MV-4-11 (cell line): Measurements from ENCODE around the gene SCN4A.
"Not testable (repeated sequence)": the region's sequence is repeated elsewhere in the genome, so short reads cannot be mapped to it uniquely, and the experiment has no call there.

Experiments used
- DNase-seq: peaks from one replicate; lab custom pipeline; 2025; lab: John Stamatoyannopoulos, UW

The SCN4A gene

DNA sequence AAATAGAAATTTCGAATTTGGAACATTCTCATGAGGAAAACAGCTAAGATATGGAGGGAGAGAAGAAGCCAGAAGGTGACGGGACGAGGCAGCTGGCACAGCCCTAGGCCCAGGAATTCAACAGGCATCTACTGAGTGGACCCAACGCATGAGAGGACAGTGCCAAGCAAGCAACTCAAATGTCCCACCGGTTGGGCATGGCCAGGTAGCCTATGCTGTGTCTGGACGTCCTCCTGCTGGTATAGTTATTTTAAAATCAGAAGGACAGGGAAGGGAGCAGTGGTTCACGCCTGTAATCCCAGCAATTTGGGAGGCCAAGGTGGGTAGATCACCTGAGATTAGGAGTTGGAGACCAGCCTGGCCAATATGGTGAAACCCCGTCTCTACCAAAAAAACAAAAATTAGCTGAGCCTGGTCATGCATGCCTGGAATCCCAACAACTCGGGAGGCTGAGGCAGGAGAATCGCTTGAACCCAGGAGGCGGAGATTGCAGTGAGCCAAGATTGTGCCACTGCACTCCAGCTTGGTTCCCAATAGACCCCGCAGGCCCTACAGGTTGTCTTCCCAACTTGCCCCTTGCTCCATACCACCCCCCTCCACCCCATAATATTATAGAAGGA, 56.0 kb downstream of the SCN4A start:
- DNase-seq, result no peak

- DNase-seq, result peak; percentile 50
Measured at GRCh38 chr17:63915753-63916152, 57.0 kb downstream of the SCN4A start.

DNA sequence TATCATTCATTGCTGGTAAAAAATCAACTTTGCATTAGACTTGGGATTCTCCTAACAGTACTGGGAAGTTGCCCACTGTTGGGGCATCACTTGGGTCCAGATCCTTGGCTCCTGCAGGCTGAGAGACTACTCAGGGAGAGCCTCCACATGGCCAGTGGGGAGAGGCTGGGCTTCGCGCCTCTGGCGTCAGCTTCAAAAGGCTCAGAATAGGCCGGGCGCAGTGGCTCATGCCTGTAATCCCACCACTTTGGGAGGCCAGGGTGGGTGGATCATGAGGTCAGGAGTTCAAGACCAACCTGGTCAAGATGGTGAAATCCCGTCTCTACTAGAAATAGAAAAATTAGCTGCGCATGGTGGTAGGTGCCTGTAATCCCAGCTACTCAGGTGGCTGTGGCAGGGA, 58.2 kb downstream of the SCN4A start:
- DNase-seq, result no peak

- DNase-seq, result peak; percentile 0
Measured at GRCh38 chr17:63911657-63912100, 61.0 kb downstream of the SCN4A start.

DNA sequence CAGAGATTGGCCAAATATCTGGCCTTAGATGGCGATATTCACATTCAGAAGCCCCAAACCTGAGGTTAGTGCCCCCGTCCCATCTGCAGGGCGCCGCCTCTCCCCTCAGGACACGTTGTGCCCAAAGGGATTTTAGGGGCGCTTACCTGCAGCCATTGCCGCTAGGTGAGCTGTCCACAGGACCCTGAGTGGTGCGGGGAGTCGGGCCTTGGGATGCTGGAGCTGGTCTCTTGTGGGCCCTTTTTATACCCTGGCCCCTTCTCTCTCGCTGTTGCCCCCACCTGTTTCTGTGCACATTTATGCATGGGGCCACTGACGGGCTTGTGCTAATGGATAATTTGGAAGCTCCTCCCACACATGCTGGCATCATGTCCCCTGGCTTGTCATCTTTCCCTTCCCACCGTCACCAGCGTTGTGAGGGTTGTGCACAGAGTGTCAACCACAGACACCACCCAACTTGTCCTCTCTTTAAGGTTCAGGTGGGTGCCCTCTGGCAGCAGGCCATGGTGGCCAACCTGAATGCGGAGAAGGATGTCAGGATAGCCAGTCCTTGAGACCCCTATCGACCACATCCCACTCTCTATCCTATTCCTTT, 61.6 kb downstream of the SCN4A start, which contains the start of gene CSHL1:
Gene CSHL1 (minus strand): TSS at position 218 of the 595 bp plus-strand sequence. CDS start 62 bp downstream, at position 156.
- DNase-seq, result no peak

DNA sequence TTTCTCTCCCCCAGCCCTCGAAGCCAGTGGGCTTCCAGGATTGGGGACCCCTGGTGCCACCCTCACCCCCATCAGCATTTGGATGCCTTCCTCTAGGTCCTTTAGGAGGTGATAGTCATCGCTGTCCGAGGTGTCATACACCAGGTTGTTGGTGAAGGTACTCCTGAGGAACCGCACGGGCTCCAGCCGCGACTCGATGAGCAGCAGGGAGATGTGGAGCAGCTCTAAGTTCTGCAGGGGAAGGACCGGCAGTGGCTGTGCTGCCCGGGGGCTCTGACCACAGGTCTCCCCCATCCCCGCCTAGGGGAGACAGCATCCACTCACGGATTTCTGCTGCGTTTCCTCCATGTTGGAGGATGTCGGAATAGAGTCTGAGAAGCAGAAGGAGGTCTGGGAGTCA, 62.6 kb downstream of the SCN4A start:
- DNase-seq, result no peak

DNA sequence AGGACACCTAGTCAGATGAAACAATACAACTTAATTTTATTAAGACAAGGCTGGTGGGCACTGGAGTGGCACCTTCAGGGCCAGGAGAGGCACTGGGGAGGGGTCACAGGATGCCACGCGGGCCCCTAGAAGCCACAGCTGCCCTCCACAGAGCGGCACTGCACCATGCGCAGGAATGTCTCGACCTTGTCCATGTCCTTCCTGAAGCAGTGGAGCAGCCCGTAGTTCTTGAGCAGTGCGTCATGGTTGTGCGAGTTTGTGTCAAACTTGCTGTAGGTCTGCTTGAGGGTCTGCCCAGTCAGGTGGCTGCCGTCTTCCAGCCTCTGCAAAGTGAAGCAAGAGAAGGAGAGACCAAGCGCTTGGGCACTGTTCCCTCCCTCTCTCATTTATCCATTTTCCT, 63.1 kb downstream of the SCN4A start:
- DNase-seq, result not testable (repeated sequence)

DNA sequence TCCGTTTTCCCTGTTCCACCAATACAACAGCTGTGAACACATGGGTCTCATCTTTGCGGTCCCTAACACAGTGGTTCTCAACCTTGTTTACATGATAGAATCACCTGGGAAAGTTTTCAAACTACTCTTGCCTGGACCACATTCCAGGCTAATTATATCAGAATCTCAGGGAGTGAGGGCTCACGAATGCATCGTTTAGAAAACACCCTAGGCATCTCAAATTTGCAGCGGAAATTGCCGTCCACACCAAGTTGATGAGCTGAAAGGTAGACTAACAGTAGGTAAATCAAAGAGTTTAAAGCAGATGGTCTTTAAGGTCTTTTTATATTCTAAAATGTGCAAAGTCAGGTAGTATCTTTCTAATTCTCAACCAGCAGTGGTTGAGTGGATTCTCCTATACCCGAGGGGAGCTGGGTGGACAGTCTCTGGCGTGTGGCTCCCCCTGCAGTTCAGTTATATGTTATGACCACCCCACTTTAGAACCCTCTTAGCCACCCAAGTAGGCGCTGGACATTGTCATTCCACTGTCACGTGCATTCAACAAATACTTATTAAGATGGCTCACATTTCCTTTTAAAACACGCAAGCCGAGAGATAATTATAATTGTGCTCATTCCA, 65.4 kb downstream of the SCN4A start:
- peak; percentile 0 for DNase-seq

- not testable (repeated sequence) for DNase-seq
Measured at GRCh38 chr17:63904796-63905195, 67.9 kb downstream of the SCN4A start.

DNA sequence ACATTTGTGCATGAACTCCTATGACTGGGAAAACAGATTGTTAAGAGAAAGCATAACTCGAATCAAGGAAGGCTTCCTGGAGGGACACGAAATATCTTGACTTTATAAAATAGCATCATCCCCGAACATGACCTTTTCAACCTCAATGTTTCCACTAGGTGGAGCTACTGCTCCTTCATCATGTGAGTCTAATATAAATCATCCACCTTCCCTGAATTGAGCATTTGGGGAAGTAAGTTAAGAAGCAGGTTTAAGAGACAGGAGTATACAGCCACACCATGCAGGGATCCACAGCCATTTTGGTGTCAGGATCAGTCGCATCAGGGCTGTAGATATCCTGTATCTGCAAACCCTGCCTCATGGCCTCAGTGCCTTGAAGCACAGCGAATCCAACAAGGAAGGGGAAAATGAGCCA, 68.9 kb downstream of the SCN4A start:
- peak; percentile 14 for DNase-seq

- DNase-seq, result not testable (repeated sequence)
Measured at GRCh38 chr17:63901971-63902370, 70.7 kb downstream of the SCN4A start.

GRCh38 chr17:63898899-63899798, 73.6 kb downstream of the SCN4A start:
- not testable (repeated sequence) for DNase-seq

DNA sequence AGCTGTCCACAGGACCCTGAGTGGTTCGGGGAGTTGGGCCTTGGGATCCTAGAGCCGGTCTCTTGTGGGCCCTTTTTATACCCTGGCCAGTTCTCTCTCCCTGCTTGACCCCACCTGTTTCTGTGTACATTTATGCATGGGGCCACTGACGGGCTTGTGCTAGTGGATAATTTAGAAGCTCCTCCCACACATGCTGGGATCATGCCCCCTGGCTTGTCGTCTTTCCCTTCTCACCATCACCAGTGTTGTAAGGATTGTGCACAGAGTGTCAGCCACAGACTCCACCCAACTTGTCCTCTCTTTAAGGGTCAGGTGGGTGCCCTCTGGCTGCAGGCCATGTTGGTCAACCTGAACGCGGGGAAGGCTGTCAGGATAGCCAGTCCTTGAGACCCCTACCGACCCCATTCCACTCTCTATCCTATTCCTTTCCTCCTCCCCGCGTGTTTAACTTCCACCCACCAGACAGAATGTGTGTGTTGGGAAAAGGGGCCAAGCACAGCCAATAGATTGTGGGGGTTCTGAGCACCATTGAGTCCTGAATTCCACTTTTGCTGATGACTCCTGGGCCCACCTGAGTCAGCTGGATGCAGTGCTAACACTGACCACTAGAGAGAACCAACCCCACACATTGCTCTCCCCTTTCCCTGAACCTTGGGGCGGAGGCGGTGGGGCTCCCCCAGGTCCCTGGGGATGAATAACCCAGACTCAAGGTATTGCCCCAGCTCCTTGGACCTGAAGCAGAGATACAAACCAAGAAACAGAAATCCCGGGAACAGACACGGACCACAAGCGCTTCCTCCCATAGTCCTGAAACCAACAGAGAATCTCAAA, 76.0 kb downstream of the SCN4A start, which contains the start of gene CSH1:
Gene CSH1 (minus strand): TSS at position 51 of the 831 bp plus-strand sequence. CDS start 63 bp downstream, outside the sequence.
- not testable (repeated sequence) for DNase-seq

DNA sequence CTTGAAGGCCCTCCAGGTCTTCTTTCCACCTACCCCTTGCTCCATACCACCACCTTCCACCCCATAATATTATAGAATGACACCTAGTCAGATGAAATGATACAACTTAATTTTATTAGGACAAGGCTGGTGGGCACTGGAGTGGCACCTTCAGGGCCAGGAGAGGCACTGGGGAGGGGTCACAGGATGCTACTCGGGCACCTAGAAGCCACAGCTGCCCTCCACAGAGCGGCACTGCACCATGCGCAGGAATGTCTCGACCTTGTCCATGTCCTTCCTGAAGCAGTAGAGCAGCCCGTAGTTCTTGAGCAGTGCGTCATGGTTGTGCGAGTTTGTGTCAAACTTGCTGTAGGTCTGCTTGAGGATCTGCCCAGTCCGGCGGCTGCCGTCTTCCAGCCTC, 77.9 kb downstream of the SCN4A start:
- not testable (repeated sequence) for DNase-seq

DNA sequence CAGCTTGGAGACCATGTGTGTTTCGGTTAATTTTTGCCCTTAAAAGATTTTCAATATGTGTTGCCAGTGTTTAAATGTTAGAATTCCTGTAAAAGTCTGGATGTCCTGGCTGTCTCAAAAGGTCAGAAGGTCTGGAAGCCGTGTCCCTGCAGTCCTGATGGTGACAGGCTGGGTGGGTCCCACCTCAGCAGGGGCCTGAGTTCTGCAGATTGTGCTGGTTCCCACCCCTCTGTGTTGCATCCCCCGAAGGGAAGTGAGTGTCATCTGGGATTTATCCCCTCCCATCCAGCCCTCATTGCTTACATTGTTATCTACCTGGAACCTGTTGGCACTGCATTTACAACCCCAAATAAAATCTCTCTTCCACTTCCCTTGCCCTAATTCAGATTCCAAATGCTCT, 78.7 kb downstream of the SCN4A start:
- DNase-seq, result not testable (repeated sequence)

DNA sequence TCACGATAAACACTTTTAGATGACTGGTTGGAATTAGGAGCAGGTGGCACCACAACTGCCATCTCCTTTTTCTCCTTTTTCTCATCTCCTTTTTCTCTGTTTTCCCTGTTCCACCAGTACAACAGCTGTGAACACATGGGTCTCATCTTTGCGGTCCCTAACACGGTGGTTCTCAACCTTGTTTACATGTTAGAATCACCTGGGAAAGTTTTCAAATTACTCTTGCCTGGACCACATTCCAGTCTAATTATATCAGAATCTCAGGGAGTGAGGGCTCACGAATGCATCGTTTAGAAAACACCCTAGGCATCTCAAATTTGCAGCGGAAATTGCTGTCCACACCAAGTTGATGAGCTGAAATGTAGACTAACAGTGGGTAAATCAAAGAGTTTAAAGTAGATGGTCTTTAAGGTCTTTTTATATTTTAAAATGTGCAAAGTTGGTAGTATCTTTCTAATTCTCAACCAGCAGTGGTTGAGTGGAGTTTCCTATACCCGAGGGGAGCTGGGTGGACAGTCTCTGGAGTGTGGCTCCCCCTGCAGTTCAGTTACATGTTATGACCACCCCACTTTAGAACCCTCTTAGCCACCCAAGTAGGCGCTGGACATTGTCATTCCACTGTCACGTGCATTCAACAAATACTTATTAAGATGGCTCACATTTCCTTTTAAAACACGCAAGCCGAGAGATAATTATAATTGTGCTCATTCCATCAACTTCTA, 80.2 kb downstream of the SCN4A start:
- DNase-seq, result peak; percentile 3

DNA sequence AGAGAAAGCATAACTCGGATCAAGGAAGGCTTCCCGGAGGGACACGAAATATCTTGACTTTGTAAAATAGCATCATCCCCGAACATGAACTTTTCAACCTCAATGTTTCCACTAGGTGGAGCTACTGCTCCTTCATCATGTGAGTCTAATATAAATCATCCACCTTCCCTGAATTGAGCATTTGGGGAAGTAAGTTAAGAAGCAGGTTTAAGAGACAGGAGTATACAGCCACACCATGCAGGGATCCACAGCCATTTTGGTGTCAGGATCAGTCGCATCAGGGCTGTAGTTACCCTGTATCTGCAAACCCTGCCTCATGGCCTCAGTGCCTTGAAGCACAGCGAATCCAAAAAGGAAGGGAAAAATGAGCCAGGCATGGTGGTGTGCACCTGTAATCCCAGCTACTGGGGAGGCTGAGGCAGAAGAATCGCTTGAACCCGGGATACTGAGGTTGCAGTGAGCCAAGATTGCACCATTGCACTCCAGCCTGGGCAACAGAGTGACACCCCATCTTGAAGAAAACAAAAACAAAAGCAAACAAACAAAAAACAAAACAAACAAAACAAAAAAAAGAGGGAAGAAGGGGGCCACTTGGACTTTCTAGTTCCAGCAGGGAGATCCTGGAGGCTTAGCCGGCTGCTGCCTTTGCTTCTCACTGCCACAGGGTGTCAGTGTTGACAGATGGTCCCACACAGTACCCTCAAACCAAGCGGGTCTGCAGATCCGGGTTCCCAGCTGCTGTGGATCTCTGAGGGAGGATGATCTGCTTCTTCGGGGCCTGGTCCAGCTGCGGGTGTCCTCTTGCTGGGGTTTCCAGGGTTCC, 83.5 kb downstream of the SCN4A start:
- peak; percentile 48 for DNase-seq
